ENCODE data around the gene ANKRD7.
"Not testable (repeated sequence)": the region's sequence is repeated elsewhere in the genome, so short reads cannot be mapped to it uniquely, and the experiment has no call there.

The ANKRD7 gene

GRCh38 chr7:118239014-118239413 is 14.5 kb downstream of the ANKRD7 start:
- DNase-seq, result no peak

- DNase-seq, result not testable (repeated sequence)
Measured at GRCh38 chr7:118240320-118240719, 15.8 kb downstream of the ANKRD7 start.

GRCh38 chr7:118243695-118244094 is 19.2 kb downstream of the ANKRD7 start:
- DNase-seq, result no peak

DNA sequence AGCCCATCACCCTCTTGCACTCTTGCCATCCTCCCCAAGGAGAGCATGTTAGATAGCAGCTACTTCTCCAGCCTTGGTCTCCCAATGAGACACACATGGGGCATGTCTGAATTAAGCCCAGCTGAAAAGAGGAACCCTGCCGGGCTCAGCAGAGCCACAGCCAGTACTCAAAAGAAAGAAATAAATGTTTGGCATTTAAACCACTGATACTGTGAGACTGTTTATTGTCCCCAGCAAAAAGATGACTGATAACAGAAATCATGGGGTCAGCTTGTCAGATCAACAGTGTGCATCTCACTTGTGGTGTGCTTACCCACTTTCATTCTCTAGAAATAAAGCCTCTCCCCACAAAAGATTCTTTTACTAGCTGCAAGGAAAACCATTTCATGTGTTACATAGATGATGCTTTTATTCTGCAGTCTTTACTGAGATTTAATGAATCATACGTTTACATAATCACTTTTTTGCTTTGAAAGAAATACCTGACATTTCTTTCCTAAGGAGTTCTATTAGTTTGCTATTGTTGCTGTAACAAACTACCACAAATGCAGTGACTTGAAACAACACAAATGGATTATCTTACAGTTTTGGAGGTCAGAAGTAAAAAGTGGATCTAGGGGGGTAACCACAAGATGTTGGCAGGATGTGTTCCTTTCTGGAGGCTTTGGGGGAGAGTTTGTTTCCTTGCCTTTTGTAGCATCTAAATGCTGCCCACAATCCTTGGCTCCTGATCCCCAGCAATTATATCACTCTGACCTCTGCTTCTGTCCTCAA is 20.9 kb downstream of the ANKRD7 start:
- no peak for DNase-seq

DNA sequence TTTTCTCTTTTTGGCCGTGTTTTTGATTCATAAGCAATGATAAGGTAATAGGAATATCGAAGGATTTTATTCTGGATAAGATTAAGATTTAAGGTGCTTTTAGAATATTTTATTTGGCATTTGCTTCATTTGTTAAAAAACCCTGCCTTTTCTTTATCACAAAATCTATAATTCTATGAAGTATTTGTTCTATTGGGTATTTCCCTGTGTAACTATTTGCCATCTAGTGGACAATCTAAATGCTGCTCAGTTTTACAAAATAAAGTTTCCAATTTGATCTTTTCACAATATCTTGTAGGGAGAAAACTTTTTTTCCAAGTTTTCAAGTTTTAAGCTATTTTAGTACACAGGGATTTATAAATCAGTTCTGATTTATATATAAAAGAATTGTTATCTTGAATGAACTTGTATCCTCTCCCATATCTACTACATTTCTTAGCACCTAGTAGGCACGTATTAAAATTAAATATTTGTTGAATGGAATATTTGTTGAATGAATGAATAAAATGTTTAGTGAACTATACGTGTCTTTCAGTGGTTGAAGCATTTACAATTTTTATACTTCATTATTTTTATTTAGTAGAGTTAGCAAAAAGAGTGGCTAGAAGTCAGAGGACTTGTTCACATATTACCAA is 26.5 kb downstream of the ANKRD7 start:
- no peak for DNase-seq

GRCh38 chr7:118252087-118252486 is 27.6 kb downstream of the ANKRD7 start:
- DNase-seq, result no peak

DNA sequence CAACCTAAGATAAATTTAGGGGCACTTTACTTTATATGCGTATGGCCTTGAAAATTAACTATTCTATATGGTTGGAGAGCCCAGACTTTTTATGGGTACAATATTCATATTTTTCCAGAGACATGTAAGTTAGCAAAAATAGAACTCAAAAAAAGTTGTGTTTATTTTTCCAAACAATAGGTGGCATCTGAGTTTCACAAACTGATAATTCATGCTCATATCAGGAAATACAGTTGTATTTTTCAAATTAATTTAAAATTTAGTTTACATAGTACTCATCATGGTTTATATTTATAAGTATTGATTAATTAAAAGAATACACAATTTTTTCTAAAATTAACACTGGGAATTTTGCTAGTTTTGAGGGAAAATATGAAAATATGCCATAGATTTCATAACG is 34.6 kb downstream of the ANKRD7 start:
- no peak for DNase-seq

- DNase-seq, result no peak
Measured at GRCh38 chr7:118264836-118265235, 40.3 kb downstream of the ANKRD7 start.

GRCh38 chr7:118280319-118281012 is 56.0 kb downstream of the ANKRD7 start:
- DNase-seq, result no peak

GRCh38 chr7:118281196-118281595 is 56.7 kb downstream of the ANKRD7 start:
- DNase-seq, result no peak

- no peak for DNase-seq
Measured at GRCh38 chr7:118285358-118285757, 60.9 kb downstream of the ANKRD7 start.

DNA sequence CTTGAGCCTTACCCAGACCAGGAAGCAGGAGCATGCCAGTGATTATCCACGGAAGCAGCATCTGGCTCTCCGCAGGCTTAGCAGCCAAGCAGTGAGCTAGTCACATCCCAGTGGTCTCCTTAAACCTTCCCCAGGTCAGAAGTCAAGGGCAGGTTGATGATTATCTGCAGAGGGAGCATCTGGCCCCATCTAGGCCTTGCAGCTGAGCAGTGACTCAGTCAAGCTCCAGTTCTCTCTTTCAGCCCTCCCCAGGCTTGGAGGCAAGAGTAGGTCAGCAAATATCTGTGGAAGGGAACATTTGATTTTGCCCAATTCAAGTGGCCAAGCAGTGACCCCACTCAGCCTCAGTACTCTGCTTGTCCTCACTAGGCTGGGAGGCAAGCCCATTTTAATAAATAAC is 61.6 kb downstream of the ANKRD7 start:
- no peak for DNase-seq

DNA sequence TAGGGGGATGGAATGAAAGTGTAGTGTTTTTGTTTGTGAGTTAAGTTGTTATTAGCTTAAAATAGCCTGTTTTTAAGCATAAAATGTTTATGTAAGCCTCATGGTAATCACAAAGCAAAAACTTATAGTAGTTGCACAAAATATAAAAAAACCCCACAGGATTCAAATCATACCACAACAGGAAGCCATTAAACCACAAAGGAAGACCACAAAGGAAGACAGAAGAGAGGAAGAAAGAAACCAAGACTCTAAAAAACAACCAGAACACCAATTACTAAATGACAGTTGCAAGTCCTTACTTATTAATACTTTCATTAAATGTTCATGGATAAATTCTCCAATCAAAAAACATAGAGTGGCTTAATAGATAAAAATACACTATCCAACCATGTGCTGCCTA is 63.6 kb downstream of the ANKRD7 start:
- DNase-seq, result no peak

GRCh38 chr7:118289476-118289875 is 65.0 kb downstream of the ANKRD7 start:
- DNase-seq, result no peak

Data from SHP77 (cell line).